ENCODE measurements around the gene TMSB4X.

- TF ChIP-seq CTCF (IDR thresholded peaks at IDR 0.05; ENCODE audit: low read depth, low read length), result no peak
- TF ChIP-seq EZH2phosphoT487 (IDR thresholded peaks at IDR 0.05; ENCODE audit: low read depth), result no peak
Measured at GRCh38 chrX:12986886-12987285, 12.0 kb downstream of the TMSB4X start.
